Right lobe of liver (tissue), 6 donors: ENCODE data around the gene CSNK1G2. TPM values are rescaled to one million over a fixed set of nuclear protein-coding genes. Genes with fewer than 3 reads are reported as not detected.
A peak's percentile ranks its signal among the peaks of the same experiment; 100 is the strongest.

Experiments used
- ATAC-seq, 4 donors: fragments of 200-7000 bp; cut with Tn5 transposase; one replicate each; pipeline ENCODE4 v1.9.1; 2020; ENCODE audit warnings: mild to moderate bottlenecking in 4 of 4, moderate library complexity in 4 of 4
- DNase-seq, 3 donors: peaks; one replicate each; pipeline ENCODE4 v3.0.0-alpha.2; 2020
- H3K27ac ChIP-seq, 3 donors: fragments of 200-600 bp; one replicate each; pipeline ENCODE4 v1.8.0; 2022
- H3K27me3 ChIP-seq, 2 donors: fragments of 200-600 bp; one replicate each; pipeline ENCODE4 v1.8.0; 2022
- H3K36me3 ChIP-seq, 4 donors: fragments of 200-600 bp; sonication (generic) in 1 of 4; one replicate each; pipeline versions ENCODE4 v1.5.1 to v1.8.0; 2017 to 2022; ENCODE audit warnings: control low read depth in 1 of 4
- H3K4me1 ChIP-seq, 4 donors: fragments of 200-600 bp; sonication (generic) in 1 of 4; one replicate each; pipeline versions ENCODE4 v1.5.1 to v1.8.0; 2017 to 2022; ENCODE audit warnings: control low read depth in 1 of 4
- H3K4me3 ChIP-seq, 3 donors: fragments of 200-600 bp; one replicate each; pipeline ENCODE4 v1.8.0; 2022
- H3K9me3 ChIP-seq, 4 donors: fragments of 200-600 bp; sonication (generic) in 1 of 4; one replicate each; pipeline versions ENCODE4 v1.5.1 to v1.8.0; 2017 to 2022; ENCODE audit warnings: control low read depth in 1 of 4
- CTCF ChIP-seq, 4 donors: fragments of 200-600 bp in 3 of 4; fragments of 450-650 bp in 1 of 4; IDR thresholded peaks; one replicate each; pipeline versions ENCODE4 v1.5.1 to v1.8.0; 2016 to 2022; ENCODE audit warnings: antibody characterized with exemption in 4 of 4, mild to moderate bottlenecking in 2 of 4
- POLR2A ChIP-seq: fragments of 450-650 bp; IDR thresholded peaks from one replicate; pipeline ENCODE4 v1.6.1; 2017; ENCODE audit warnings: antibody characterized with exemption, mild to moderate bottlenecking
- WGBS: methylation state at CpG from one replicate; pipeline ENCODE4 v1.1.6; 2018; ENCODE audit warnings: low coverage, low lambda C conversion rate; ENCODE audit not compliant: insufficient coverage; ENCODE audit errors: missing lambda C conversion rate; 5-methylcytosine and 5-hydroxymethylcytosine counted together
- intact Hi-C, 2 donors: fragments of 100-400 bp; cut with DNase I; formaldehyde crosslinking; loops; one replicate each; pipeline versions ENCODE4 v1.11.2 to v1.14.1; 2022
- total RNA-seq, 6 experiments: library from RNA; depleted of rRNA in 2 of 6; stranded (reverse); fragments of >200 nt in 2 of 6; fragmentation: NEBNext Ultra II Directional in 3 of 6; extraction: Animal tissue kit (Norgen Biotek cat#: 25700) in 3 of 6; gene quantifications; one replicate each; pipeline versions ENCODE4 v1.1.0 to v1.2.4, GENCODE V29; 2016 to 2023
- donor health status: DM: no; HTN: yes; CAD: no.
- donor health status: DM: no; HTN: no; CAD: no.
- donor health status: DM: no; HTN: no; CAD: no.
- donor health status: DM: no; HTN: yes; CAD: no.
- donor health status: DM: no; HTN: yes; CAD: no.

Gene CSNK1G2
- total RNA-seq, 6 experiments from 2014 or later: 14.4 to 35.2 (median 22.6) TPM

- WGBS: 96% methylated on average over 3 of the region's 3 CpGs
- Histone ChIP-seq H3K9me3 (no peaks in the 10 kb centered on the region), H3K27ac (no peak overlapping the region), H3K36me3 (no peaks in the 10 kb centered on the region), H3K27me3 (no peaks in the 10 kb centered on the region), H3K4me1 (peaks cover 0 to 6% (median 2%) of the 10 kb centered on the region in 4 donors), H3K4me3 (no peak overlapping the region)
- intact Hi-C loops: no loop called here
- no peak for ATAC-seq
- TF ChIP-seq CTCF (IDR thresholded peaks at IDR 0.05): no peak
- TF ChIP-seq POLR2A: no peak
- no peak for DNase-seq
Measured at GRCh38 chr19:1936430-1936829, 4.5 kb upstream of the CSNK1G2 start.

GRCh38 chr19:1936916-1937610 is 3.9 kb upstream of the CSNK1G2 start:
- WGBS: 100% methylated on average over 1 of the region's 24 CpGs
- Histone ChIP-seq H3K36me3 (no peaks in the 10 kb centered on the region), H3K27ac (no peak overlapping the region), H3K9me3 (no peaks in the 10 kb centered on the region), H3K27me3 (no peaks in the 10 kb centered on the region), H3K4me1 (peaks cover 0 to 6% (median 2%) of the 10 kb centered on the region in 4 donors), H3K4me3 (no peak overlapping the region)
- intact Hi-C loops: no loop called here
- DNase-seq (no peak), ATAC-seq (no peak)
- TF ChIP-seq CTCF (IDR thresholded peaks at IDR 0.05): no peak

- Histone ChIP-seq H3K9me3 (no peaks in the 10 kb centered on the region), H3K27ac (no peak overlapping the region), H3K36me3 (no peaks in the 10 kb centered on the region), H3K4me1 (peaks cover 0 to 6% (median 2%) of the 10 kb centered on the region in 4 donors), H3K4me3 (no peak overlapping the region), H3K27me3 (no peaks in the 10 kb centered on the region)
- intact Hi-C loops: no loop called here
- WGBS: 76% methylated on average over 7 of the region's 7 CpGs
- no peak for ATAC-seq
- TF ChIP-seq POLR2A (no peak), CTCF (IDR thresholded peaks at IDR 0.05) (no peak)
- DNase-seq: no peak
Measured at GRCh38 chr19:1938071-1938470, 2.9 kb upstream of the CSNK1G2 start.

GRCh38 chr19:1942078-1942933 is 1.3 kb downstream of the CSNK1G2 start:
- peaks cover 0 to 6% (median 2%) of the 10 kb centered on the region in 4 donors for H3K4me1 ChIP-seq
- 6% methylated on average over 15 of the region's 40 CpGs for WGBS
- ATAC-seq: peak; percentile 60 to 75 (median 66)
- DNase-seq: peak; percentile 79 to 83 (median 83)
- intact Hi-C loops: no loop called here
- H3K27ac ChIP-seq: peak overlapping the region; percentile 58 to 92 (median 63)
- H3K36me3 ChIP-seq: no peaks in the 10 kb centered on the region
- TF ChIP-seq CTCF (IDR thresholded peaks at IDR 0.05) (no peak), POLR2A (peak; percentile 30)
- no peaks in the 10 kb centered on the region for H3K27me3 ChIP-seq
- H3K9me3 ChIP-seq: no peaks in the 10 kb centered on the region
- H3K4me3 ChIP-seq: peak overlapping the region; percentile 34 to 85 (median 45)
